DND-41 (cell line): ENCODE data around the gene BABAM1.

ENCODE experiments used
- ATAC-seq: fragments of 200-7000 bp; cut with Tn5 transposase; 3 replicates; pipeline ENCODE4 v1.9.1; 2021; ENCODE audit warnings: low read depth; ENCODE audit not compliant: insufficient read depth
- DNase-seq: peaks from one replicate; pipeline ENCODE4 v3.0.0-alpha.2; 2020
- H2AFZ ChIP-seq: 2 replicates; pipeline ENCODE4 v1.6.0; 2012; ENCODE audit warnings: low read depth, low read length
- H3K27ac ChIP-seq: 2 replicates; pipeline ENCODE4 v1.5.1; 2012; ENCODE audit warnings: low read length, inconsistent platforms
- H3K27me3 ChIP-seq: fragments of 200-600 bp; sonication (generic); 2 replicates; pipeline ENCODE4 v1.6.0; 2012; ENCODE audit warnings: low read length, mild to moderate bottlenecking, inconsistent platforms; ENCODE audit not compliant: insufficient read depth, poor library complexity
- H3K36me3 ChIP-seq: 2 replicates; pipeline ENCODE4 v1.5.1; 2012; ENCODE audit warnings: low read length, inconsistent platforms; ENCODE audit not compliant: insufficient read depth
- H3K4me1 ChIP-seq: 2 replicates; pipeline ENCODE4 v1.5.1; 2012; ENCODE audit warnings: mild to moderate bottlenecking, low read length; ENCODE audit not compliant: insufficient read depth
- H3K4me2 ChIP-seq: 2 replicates; pipeline ENCODE4 v1.6.0; 2012; ENCODE audit warnings: mild to moderate bottlenecking, moderate library complexity, low read length, inconsistent platforms; ENCODE audit not compliant: insufficient read depth
- H3K4me3 ChIP-seq, 2 experiments: fragments of 200-600 bp in 1 of 2; shearing (Covaris generic) in 1 of 2; 2 replicates each; pipeline ENCODE4 v1.5.1; 2012 to 2016; ENCODE audit warnings: inconsistent platforms in 2 of 2, low read length in 2 of 2, mild to moderate bottlenecking in 2 of 2, low read depth in 1 of 2, moderate library complexity in 1 of 2
- H3K79me2 ChIP-seq: 2 replicates; pipeline ENCODE4 v1.6.0; 2012; ENCODE audit warnings: low read length, inconsistent platforms; ENCODE audit not compliant: insufficient read depth
- H3K9ac ChIP-seq: 2 replicates; pipeline ENCODE4 v1.6.0; 2012; ENCODE audit warnings: low read depth, mild to moderate bottlenecking, inconsistent platforms, low read length, moderate library complexity
- H3K9me3 ChIP-seq: 2 replicates; pipeline ENCODE4 v1.5.1; 2012; ENCODE audit warnings: low read length, moderate library complexity, mild to moderate bottlenecking, inconsistent platforms; ENCODE audit not compliant: insufficient read depth, severe bottlenecking
- H4K20me1 ChIP-seq: 2 replicates; pipeline ENCODE4 v1.6.0; 2012; ENCODE audit warnings: low read length; ENCODE audit not compliant: insufficient read depth
- CTCF ChIP-seq: IDR thresholded peaks from 2 replicates; pipeline ENCODE4 v1.5.1; 2012; ENCODE audit warnings: borderline replicate concordance, low read length, moderate library complexity, mild to moderate bottlenecking; ENCODE audit not compliant: poor library complexity, severe bottlenecking; ENCODE audit errors: extremely low read depth
- EZH2 ChIP-seq: IDR thresholded peaks from 3 replicates; pipeline ENCODE4 v1.6.1; 2012; ENCODE audit warnings: borderline replicate concordance, low read depth, mild to moderate bottlenecking, moderate library complexity, low read length, inconsistent platforms; ENCODE audit not compliant: severe bottlenecking

The BABAM1 gene

GRCh38 chr19:17309198-17309964 lies 42.1 kb downstream of the BABAM1 start, which contains the start of gene DDA1:
TSS of gene DDA1 (plus strand) at chr19:17309563. CDS start at chr19:17309655, 92 bp downstream.
- Histone ChIP-seq H3K4me1 (peaks cover 63% of the 10 kb centered on the region), H2AFZ (peak within 1 kb of the TSS; percentile 82), H4K20me1 (peaks cover 40% of the 10 kb centered on the region), H3K79me2 (peaks cover 68% of the 10 kb centered on the region), H3K9ac (peak within 1 kb of the TSS; percentile 90), H3K4me3 (peak within 1 kb of the TSS; percentile 84), H3K4me2 (peak within 1 kb of the TSS; percentile 92), H3K9me3 (no peaks in the 10 kb centered on the region), H3K27ac (peak within 1 kb of the TSS; percentile 82), H3K36me3 (peaks cover 35% of the 10 kb centered on the region), H3K27me3 (no peaks in the 10 kb centered on the region)
- DNase-seq (peak; percentile 100), ATAC-seq (peak; percentile 87)
- TF ChIP-seq EZH2 (no peak), CTCF (no peak)

GRCh38 chr19:17309965-17310461 lies 42.8 kb downstream of the BABAM1 start:
- Histone ChIP-seq H3K4me1 (peaks cover 61% of the 10 kb centered on the region), H2AFZ (peak overlapping the region; percentile 18; the same call in 1 of the 2 replicates), H3K9me3 (no peaks in the 10 kb centered on the region), H3K9ac (peak overlapping the region; percentile 90), H3K79me2 (peaks cover 68% of the 10 kb centered on the region), H3K4me2 (peak overlapping the region; percentile 92), H3K36me3 (peaks cover 40% of the 10 kb centered on the region), H3K27me3 (no peaks in the 10 kb centered on the region), H3K4me3 (peak overlapping the region; percentile 84), H3K27ac (peak overlapping the region; percentile 82), H4K20me1 (peaks cover 43% of the 10 kb centered on the region)
- TF ChIP-seq CTCF (no peak), EZH2 (no peak)
- ATAC-seq (no peak), DNase-seq (no peak)

DNA sequence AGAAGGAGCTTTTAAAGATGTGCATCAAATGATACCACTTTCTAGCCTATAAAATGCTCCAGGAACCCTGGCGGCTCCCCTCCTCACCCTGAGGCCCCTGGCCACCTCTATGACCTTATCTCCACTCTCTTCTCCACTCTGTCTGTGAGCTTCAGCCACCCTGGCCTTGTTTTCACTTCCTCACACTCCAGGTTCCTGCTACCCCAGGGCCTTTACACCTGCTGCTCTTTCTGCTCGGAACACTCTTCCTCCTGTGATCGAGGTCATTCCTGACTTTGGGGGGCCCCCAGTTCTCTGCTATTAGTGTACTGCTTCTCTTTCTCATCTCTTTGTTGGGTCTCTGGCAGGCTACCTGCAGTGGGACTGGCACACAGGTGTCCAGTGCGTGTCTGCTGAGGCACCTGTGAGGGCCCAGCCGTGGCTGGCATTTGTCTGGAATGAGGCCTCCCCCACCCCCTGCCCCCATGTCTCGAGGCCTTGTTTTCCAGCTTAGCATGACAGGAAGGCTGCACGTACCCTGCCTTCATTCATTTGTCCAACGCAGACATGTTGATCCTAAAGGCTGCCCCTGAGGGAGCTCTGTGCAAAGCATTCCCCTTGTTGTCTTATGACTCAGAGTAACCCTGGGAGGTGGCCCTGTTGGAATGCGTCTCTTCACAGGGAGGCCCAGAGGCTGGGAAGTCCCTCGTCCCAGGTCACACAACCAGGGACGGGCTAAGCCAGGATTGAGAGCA lies 44.4 kb downstream of the BABAM1 start:
- H3K79me2 ChIP-seq = peaks cover 62% of the 10 kb centered on the region
- H3K4me3 ChIP-seq = no peak overlapping the region
- ATAC-seq (no peak), DNase-seq (no peak)
- no peaks in the 10 kb centered on the region for H3K27me3 ChIP-seq
- TF ChIP-seq EZH2 (no peak), CTCF (no peak)
- H2AFZ ChIP-seq = no peak overlapping the region
- H3K4me1 ChIP-seq = peaks cover 50% of the 10 kb centered on the region
- no peak overlapping the region for H3K27ac ChIP-seq
- peak overlapping the region; percentile 10; the same call in 1 of the 2 replicates for H3K4me2 ChIP-seq
- H3K9ac ChIP-seq = no peak overlapping the region
- peaks cover 47% of the 10 kb centered on the region for H4K20me1 ChIP-seq
- H3K36me3 ChIP-seq = peaks cover 49% of the 10 kb centered on the region
- no peaks in the 10 kb centered on the region for H3K9me3 ChIP-seq
